Right kidney (tissue), 9 donors: ENCODE results near the gene HINT3.
"Not testable (repeated sequence)": the region's sequence is repeated elsewhere in the genome, so short reads cannot be mapped to it uniquely, and the experiment has no call there.

Experiments
- DNase-seq: peaks from one replicate; pipeline ENCODE4 v3.0.0-alpha.2; 2016
- long read RNA-seq, 8 donors: transcript quantifications; one replicate each; lab custom pipeline, GENCODE V29; 2026

The HINT3 gene
- long read RNA-seq, donor 1, transcript HINT3-201 (5 exons, 3,314 nt) = major isoform, 9 of 9 reads
- long read RNA-seq, donor 1, partial matches to known transcripts = 0 of 9 reads
- long read RNA-seq, donor 1, other reads (novel, unspliced or antisense) = 0 of 9 reads
- long read RNA-seq, donor 2, transcript HINT3-201 (5 exons, 3,314 nt) = major isoform, 5 of 5 reads
- long read RNA-seq, donor 2, partial matches to known transcripts = 0 of 5 reads
- long read RNA-seq, donor 2, other reads (novel, unspliced or antisense) = 0 of 5 reads
- long read RNA-seq, donor 3, transcript HINT3-201 (5 exons, 3,314 nt) = major isoform, 5 of 5 reads
- long read RNA-seq, donor 3, partial matches to known transcripts = 0 of 5 reads
- long read RNA-seq, donor 3, other reads (novel, unspliced or antisense) = 0 of 5 reads
- long read RNA-seq, donor 4, partial matches to known transcripts = 0 of 4 reads
- long read RNA-seq, donor 4, other reads (novel, unspliced or antisense) = 0 of 4 reads
- long read RNA-seq, donor 5, transcript HINT3-201 (5 exons, 3,314 nt) = major isoform, 5 of 5 reads
- long read RNA-seq, donor 5, partial matches to known transcripts = 0 of 5 reads
- long read RNA-seq, donor 5, other reads (novel, unspliced or antisense) = 0 of 5 reads
- long read RNA-seq, donor 6, partial matches to known transcripts = 5 of 9 reads
- long read RNA-seq, donor 6, other reads (novel, unspliced or antisense) = 0 of 9 reads
- long read RNA-seq, donor 7, transcript HINT3-201 (5 exons, 3,314 nt) = major isoform, 16 of 23 reads
- long read RNA-seq, donor 7, partial matches to known transcripts = 7 of 23 reads
- long read RNA-seq, donor 7, other reads (novel, unspliced or antisense) = 0 of 23 reads
- long read RNA-seq, donor 8, transcript HINT3-201 (5 exons, 3,314 nt) = major isoform, 5 of 5 reads
- long read RNA-seq, donor 8, partial matches to known transcripts = 0 of 5 reads
- long read RNA-seq, donor 8, other reads (novel, unspliced or antisense) = 0 of 5 reads

GRCh38 chr6:125956506-125957390, at the start of gene HINT3:
Gene HINT3, plus strand, starts transcription at chr6:125956770. Its CDS starts 208 bp downstream, at chr6:125956978.
- DNase-seq = peak; percentile 98

GRCh38 chr6:125910527-125910926, 46.0 kb upstream of the HINT3 start:
- no peak for DNase-seq

- DNase-seq = not testable (repeated sequence)
Observed at GRCh38 chr6:125911051-125911451, 45.5 kb upstream of the HINT3 start.

GRCh38 chr6:125912430-125912829, 44.1 kb upstream of the HINT3 start:
- DNase-seq = not testable (repeated sequence)

- DNase-seq = no peak
Observed at GRCh38 chr6:125913145-125913544, 43.4 kb upstream of the HINT3 start.

GRCh38 chr6:125913864-125914351, 42.7 kb upstream of the HINT3 start:
- DNase-seq = no peak

GRCh38 chr6:125918230-125918629, 38.3 kb upstream of the HINT3 start:
- DNase-seq = peak; percentile 23

- DNase-seq = peak; percentile 56
Observed at GRCh38 chr6:125918681-125919566, 37.6 kb upstream of the HINT3 start.

- no peak for DNase-seq
Observed at GRCh38 chr6:125919618-125920017, 37.0 kb upstream of the HINT3 start.

GRCh38 chr6:125922322-125922860, 34.2 kb upstream of the HINT3 start:
- no peak for DNase-seq

- no peak for DNase-seq
Observed at GRCh38 chr6:125923366-125923877, 33.1 kb upstream of the HINT3 start.

- no peak for DNase-seq
Observed at GRCh38 chr6:125924169-125924568, 32.4 kb upstream of the HINT3 start.

GRCh38 chr6:125924697-125925358, 31.7 kb upstream of the HINT3 start:
- no peak for DNase-seq

GRCh38 chr6:125926711-125927110, 29.9 kb upstream of the HINT3 start:
- no peak for DNase-seq

- DNase-seq = no peak
Observed at GRCh38 chr6:125927761-125928160, 28.8 kb upstream of the HINT3 start.

GRCh38 chr6:125930765-125931418, 25.7 kb upstream of the HINT3 start:
- no peak for DNase-seq

- no peak for DNase-seq
Observed at GRCh38 chr6:125931733-125932450, 24.7 kb upstream of the HINT3 start.

GRCh38 chr6:125932451-125932795, 24.1 kb upstream of the HINT3 start:
- DNase-seq = no peak
